Breast epithelium (tissue), 3 donors: Measurements from ENCODE around the gene KDM4C.

Source experiments
- CTCF ChIP-seq, 3 donors: fragments of 450-650 bp; IDR thresholded peaks; one replicate each; pipeline ENCODE4 v1.5.1; 2016 to 2017; ENCODE audit warnings: antibody characterized with exemption in 3 of 3, mild to moderate bottlenecking in 3 of 3, moderate library complexity in 3 of 3
- POLR2A ChIP-seq: fragments of 450-650 bp; IDR thresholded peaks from one replicate; pipeline ENCODE4 v1.6.1; 2016; ENCODE audit warnings: antibody characterized with exemption, mild to moderate bottlenecking, moderate library complexity
- POLR2AphosphoS5 ChIP-seq, 3 donors: sonication (generic); formaldehyde crosslinking; IDR thresholded peaks; one replicate each; pipeline ENCODE4 v1.6.1; 2017; ENCODE audit warnings: antibody characterized with exemption in 3 of 3

GRCh38 chr9:6975198-6975597, 217.4 kb downstream of the KDM4C start:
- TF ChIP-seq CTCF (IDR thresholded peaks at IDR 0.05) (no peak), POLR2AphosphoS5 (IDR thresholded peaks at IDR 0.05) (no peak), POLR2A (no peak)
